GM13976 (cell line): ENCODE measurements around the gene FMOD.
"Not testable (repeated sequence)": the region's sequence is repeated elsewhere in the genome, so short reads cannot be mapped to it uniquely, and the experiment has no call there.

Experiments used
- DNase-seq: peaks from one replicate; pipeline ENCODE4 v3.0.0; 2012; ENCODE audit warnings: low spot score
- in situ Hi-C: fragments of 300-500 bp; cut with MboI; formaldehyde crosslinking; loops from one replicate; pipeline ENCODE4 v1.12.0; 2022; ENCODE audit warnings: low sequenced_read_pairs, mixed read lengths, inconsistent platforms; ENCODE audit not compliant: unreplicated experiment
- TF ChIP-seq, protein P1 (sequence below): IDR thresholded peaks from 2 replicates; pipeline ENCODE4 v1.5.1; 2012; ENCODE audit warnings: borderline replicate concordance, mild to moderate bottlenecking; ENCODE audit not compliant: insufficient read depth; ENCODE audit errors: extremely low read depth, missing control alignments, control extremely low read depth

The FMOD gene

DNA sequence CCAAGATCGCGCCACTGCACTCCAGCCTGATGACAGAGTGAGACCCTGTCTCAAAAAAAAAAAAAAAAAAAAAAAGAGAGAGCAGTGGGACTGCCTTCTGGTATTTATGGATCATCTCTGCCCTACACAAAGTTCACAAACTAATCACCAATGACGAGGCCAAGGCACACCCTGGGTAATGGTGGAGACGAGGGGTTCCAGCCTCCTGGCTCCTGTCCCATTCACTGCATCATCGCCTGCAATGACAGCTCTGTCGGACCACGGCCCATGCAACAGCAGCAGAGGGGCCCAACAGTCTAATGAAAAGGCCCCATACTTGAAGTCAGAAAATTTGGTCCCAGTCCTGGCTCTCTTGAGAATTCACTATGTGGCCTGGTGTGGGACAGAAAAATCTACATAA is 48.5 kb downstream of the FMOD start:
- in situ Hi-C loops = no loop called here
- no peak for DNase-seq
- TF ChIP-seq, protein P1, sequence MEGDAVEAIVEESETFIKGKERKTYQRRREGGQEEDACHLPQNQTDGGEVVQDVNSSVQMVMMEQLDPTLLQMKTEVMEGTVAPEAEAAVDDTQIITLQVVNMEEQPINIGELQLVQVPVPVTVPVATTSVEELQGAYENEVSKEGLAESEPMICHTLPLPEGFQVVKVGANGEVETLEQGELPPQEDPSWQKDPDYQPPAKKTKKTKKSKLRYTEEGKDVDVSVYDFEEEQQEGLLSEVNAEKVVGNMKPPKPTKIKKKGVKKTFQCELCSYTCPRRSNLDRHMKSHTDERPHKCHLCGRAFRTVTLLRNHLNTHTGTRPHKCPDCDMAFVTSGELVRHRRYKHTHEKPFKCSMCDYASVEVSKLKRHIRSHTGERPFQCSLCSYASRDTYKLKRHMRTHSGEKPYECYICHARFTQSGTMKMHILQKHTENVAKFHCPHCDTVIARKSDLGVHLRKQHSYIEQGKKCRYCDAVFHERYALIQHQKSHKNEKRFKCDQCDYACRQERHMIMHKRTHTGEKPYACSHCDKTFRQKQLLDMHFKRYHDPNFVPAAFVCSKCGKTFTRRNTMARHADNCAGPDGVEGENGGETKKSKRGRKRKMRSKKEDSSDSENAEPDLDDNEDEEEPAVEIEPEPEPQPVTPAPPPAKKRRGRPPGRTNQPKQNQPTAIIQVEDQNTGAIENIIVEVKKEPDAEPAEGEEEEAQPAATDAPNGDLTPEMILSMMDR = no peak

DNA sequence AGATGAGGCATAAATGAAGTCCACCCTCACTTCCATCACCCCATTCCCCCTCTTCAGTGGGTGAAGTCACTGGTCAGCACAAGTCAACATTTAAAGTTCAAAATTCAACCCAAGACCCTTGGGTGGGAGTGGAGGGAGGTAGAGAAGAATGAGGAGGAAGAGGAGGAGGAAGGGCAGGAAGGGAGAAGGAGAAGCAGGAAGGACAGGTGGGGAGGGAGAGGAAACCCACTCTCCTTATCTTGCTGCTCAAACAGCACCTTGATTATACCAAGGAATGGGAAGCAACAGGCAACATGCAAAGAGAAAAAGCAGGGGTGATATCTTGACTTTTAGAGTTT is 49.6 kb downstream of the FMOD start:
- no peak for DNase-seq
- in situ Hi-C loops = no loop called here
- TF ChIP-seq, protein P1 = no peak

DNA sequence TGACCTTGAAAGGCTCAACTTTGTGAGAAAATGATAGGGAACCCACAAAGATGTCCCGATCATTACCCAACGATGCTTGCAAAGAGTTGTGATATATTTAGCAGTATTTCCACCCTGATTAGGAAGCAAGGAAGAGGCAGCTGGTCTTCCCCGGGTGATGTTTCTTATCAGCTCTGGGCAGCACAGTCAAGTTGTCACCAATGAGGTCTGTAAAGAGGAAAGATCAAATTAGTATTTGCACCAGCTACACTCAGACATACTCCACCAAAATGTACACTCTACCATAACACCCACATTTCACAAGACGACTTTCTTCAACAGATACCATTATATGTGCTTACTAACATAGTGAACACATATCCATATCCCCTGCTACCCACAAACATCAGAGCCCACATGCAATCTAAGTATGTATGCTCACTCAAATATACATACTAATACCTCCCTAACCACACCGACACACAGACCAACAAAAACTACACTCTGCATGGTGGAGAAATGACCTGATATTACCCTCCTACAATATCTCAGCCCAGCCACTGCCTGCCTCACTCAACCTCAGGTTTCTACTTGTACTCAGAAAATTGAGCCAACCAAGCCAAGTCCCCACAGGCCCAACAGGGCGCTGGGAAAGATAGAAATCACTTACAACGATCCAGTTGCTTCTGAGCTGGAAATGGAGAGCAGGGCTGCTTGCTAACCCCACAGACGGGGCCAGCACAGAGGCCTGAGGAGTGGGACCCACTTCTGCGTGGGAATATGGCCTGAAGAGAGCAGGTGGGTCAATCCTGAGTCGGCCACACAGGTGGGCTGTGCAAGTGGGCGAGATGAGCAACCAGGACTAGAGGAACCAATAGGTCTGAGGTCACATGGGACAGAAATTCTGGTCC is 50.2 kb downstream of the FMOD start:
- TF ChIP-seq, protein P1 = no peak
- no peak for DNase-seq
- in situ Hi-C loops = no loop called here

DNA sequence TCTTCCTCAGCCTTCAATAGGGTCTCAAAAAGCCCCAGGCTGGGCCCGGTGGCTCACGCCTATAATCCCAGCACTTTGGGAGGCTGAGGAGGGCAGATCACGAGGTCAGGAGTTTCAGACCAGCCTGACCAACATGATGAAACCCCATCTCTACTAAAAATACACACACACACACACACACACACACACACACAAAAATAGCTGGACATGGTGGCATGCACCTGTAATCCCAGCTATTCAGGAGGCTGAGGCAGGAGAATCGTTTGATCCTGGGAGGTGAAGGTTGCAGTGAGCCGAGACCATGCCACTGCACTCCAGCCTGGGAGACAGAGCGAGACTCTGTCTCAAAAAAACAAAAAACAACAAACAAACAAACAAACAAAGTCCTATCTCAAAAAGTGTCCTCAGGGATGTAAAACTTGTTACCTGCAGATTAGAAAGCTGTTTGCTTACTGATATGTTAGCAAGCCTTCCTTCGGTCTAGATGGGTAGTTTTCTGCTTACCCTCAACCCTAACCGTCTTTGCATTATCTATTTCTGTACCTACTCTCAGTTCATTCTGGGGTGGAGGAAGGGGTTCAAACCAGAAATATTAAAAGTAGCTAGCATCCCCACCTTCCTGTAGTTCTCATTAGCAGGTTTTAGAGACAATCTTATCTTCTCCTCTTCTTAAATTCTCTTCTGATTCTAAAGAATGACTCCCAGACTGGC is 51.0 kb downstream of the FMOD start:
- DNase-seq, in situ Hi-C loops: not testable (repeated sequence)

DNA sequence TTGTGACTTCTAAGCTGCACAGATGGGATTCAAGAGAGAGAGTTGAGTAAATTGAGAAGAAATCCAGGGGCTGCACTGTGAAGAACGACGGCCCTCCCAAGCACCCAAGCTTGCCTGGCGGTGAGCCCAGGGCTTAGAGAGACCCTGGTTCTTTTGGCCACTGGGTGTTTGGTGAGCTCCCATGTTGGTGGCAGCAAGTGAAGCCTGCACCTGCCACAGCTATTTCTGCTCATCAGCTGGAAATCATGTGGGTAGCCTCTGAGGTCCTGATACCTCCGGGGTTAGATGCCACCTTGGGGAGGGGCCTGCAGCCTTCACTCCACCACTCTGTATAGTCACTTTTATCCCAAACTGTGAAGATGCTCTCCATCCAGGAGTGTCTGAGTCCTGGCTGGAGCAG is 51.8 kb downstream of the FMOD start:
- TF ChIP-seq, protein P1 = no peak
- in situ Hi-C loops = no loop called here
- DNase-seq = no peak

DNA sequence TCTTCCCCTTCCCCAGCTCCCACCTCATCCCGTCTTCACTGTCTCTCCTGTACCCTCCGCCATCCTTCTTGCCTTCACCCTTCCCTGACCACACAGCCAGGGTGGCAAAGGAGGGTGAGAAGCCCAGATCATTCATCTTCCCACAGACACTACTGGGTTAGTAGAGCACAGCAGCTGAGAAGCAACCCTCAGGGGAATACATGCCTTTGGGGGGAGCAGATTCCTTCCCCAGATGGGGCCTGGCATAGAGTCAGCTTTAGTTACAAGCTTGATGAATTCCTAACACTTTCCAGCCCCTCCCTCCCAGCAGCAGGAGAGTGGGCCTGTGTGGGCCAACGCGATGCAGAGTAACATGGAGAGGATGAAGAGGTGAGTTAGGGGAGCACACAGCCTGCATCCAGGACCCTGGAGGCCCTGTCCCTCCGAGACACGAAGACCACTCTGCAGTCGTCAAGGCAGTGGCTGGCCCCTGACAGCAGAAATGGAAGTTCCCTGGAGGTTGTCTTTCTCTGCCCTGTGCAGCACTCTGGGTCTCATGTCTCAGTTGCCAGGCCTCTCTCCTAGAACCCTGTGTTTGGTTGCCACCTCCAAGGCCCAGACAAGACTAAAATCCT is 54.4 kb downstream of the FMOD start:
- TF ChIP-seq, protein P1 = no peak
- no peak for DNase-seq
- in situ Hi-C loops = no loop called here

DNA sequence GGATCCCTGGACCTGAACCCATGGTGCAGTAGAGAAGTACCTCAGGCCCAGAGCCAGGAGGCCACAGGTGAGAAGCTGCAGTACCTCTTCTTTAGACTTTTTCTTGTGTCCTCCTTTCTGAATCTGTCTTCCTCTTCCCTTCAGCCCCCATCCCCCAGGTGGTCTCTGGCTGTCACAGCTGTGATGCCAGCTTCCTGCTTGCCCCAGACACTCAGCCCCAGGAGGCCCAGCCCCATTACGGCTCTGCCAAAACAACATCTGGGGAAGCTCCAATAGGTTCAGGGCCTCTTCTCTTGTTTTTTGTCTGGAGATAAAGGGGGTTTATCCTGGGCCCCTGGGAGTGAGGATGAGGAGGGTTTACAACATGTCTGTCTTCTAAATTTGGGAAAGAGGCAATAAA is 55.1 kb downstream of the FMOD start:
- TF ChIP-seq, protein P1 = no peak
- no peak for DNase-seq
- in situ Hi-C loops = no loop called here
